DMS 273 treated with DMSO at 0.1 percent for 48 hours (cell line): ENCODE data around the gene MCRIP2.

Experiments used
- DNase-seq: peaks from one replicate; lab custom pipeline; 2025; lab: John Stamatoyannopoulos, UW

Gene MCRIP2

GRCh38 chr16:632486-633335, 8.9 kb upstream of the MCRIP2 start:
- no peak for DNase-seq

GRCh38 chr16:633336-634050, 8.1 kb upstream of the MCRIP2 start:
- DNase-seq = no peak

GRCh38 chr16:634051-634670, 7.5 kb upstream of the MCRIP2 start:
- no peak for DNase-seq

GRCh38 chr16:634996-635395, 6.6 kb upstream of the MCRIP2 start:
- DNase-seq = no peak

- no peak for DNase-seq
Observed at GRCh38 chr16:635573-636205, 5.9 kb upstream of the MCRIP2 start.

GRCh38 chr16:636206-637080, 5.2 kb upstream of the MCRIP2 start, which contains the start of gene METTL26:
Gene METTL26, minus strand, starts transcription at chr16:636305. Its CDS starts 15 bp downstream, at chr16:636290.
- DNase-seq = peak; percentile 87

GRCh38 chr16:637081-638018, 4.3 kb upstream of the MCRIP2 start:
- no peak for DNase-seq

GRCh38 chr16:638034-638543, 3.5 kb upstream of the MCRIP2 start:
- DNase-seq = no peak

GRCh38 chr16:638836-639235, 2.8 kb upstream of the MCRIP2 start:
- no peak for DNase-seq

- DNase-seq = no peak
Observed at GRCh38 chr16:640614-641013, 1.0 kb upstream of the MCRIP2 start.

- DNase-seq = no peak
Observed at GRCh38 chr16:642189-643049, 791 bp downstream of the MCRIP2 start.

- DNase-seq = no peak
Observed at GRCh38 chr16:643050-643368, 1.4 kb downstream of the MCRIP2 start.

GRCh38 chr16:644556-644955, 2.9 kb downstream of the MCRIP2 start:
- DNase-seq = no peak

GRCh38 chr16:645852-646678, 4.4 kb downstream of the MCRIP2 start:
- no peak for DNase-seq

- DNase-seq = no peak
Observed at GRCh38 chr16:646679-647172, 5.1 kb downstream of the MCRIP2 start.

- DNase-seq = no peak
Observed at GRCh38 chr16:647173-647902, 5.7 kb downstream of the MCRIP2 start.

- no peak for DNase-seq
Observed at GRCh38 chr16:648071-648780, 6.6 kb downstream of the MCRIP2 start.
